GM15510 (cell line): ENCODE data around the gene B3GNT9.

Experiments used
- POLR2A ChIP-seq: IDR thresholded peaks from 3 replicates; pipeline ENCODE4 v1.6.1; 2011; ENCODE audit warnings: borderline replicate concordance; ENCODE audit not compliant: insufficient read length; ENCODE audit errors: extremely low read depth

The B3GNT9 gene

GRCh38 chr16:67179421-67180080, 28.8 kb upstream of the B3GNT9 start:
- no peak for TF ChIP-seq POLR2A

- TF ChIP-seq POLR2A: no peak
These were observed 27.2 kb upstream of the B3GNT9 start for GRCh38 chr16:67177743-67178699.

GRCh38 chr16:67176662-67177061, 25.9 kb upstream of the B3GNT9 start:
- no peak for TF ChIP-seq POLR2A

GRCh38 chr16:67174706-67175231, 24.0 kb upstream of the B3GNT9 start:
- TF ChIP-seq POLR2A: no peak

- peak; percentile 42 for TF ChIP-seq POLR2A
These were observed 23.3 kb upstream of the B3GNT9 start for GRCh38 chr16:67173808-67174705.

GRCh38 chr16:67173323-67173722, 22.5 kb upstream of the B3GNT9 start:
- no peak for TF ChIP-seq POLR2A

- no peak for TF ChIP-seq POLR2A
These were observed 20.3 kb upstream of the B3GNT9 start for GRCh38 chr16:67170949-67171649.

- TF ChIP-seq POLR2A: no peak
These were observed 19.6 kb upstream of the B3GNT9 start, which contains the start of gene NOL3 for GRCh38 chr16:67170168-67170948. NOL3 (plus strand) TSS chr16:67170538.

- TF ChIP-seq POLR2A: no peak
These were observed 18.9 kb upstream of the B3GNT9 start for GRCh38 chr16:67169642-67170167.

GRCh38 chr16:67169011-67169451, 18.2 kb upstream of the B3GNT9 start:
- TF ChIP-seq POLR2A: no peak

GRCh38 chr16:67167588-67167987, 16.8 kb upstream of the B3GNT9 start:
- TF ChIP-seq POLR2A: no peak

- no peak for TF ChIP-seq POLR2A
These were observed 15.9 kb upstream of the B3GNT9 start for GRCh38 chr16:67166598-67167168.

- TF ChIP-seq POLR2A: no peak
These were observed 15.3 kb upstream of the B3GNT9 start for GRCh38 chr16:67166110-67166547.
